Neutrophil (primary cell): ENCODE measurements around the gene OSBP2.

ENCODE experiments used
- H3K27ac ChIP-seq: fragments of 200-600 bp; sonication (generic); 2 replicates; pipeline ENCODE4 v1.5.1; 2016; ENCODE audit warnings: mild to moderate bottlenecking, moderate library complexity
- H3K27me3 ChIP-seq: fragments of 200-600 bp; sonication (generic); 2 replicates; pipeline ENCODE4 v1.6.0; 2016; ENCODE audit warnings: mild to moderate bottlenecking
- H3K36me3 ChIP-seq: fragments of 200-600 bp; sonication (generic); 2 replicates; pipeline ENCODE4 v1.5.1; 2017
- H3K4me1 ChIP-seq, 2 experiments: fragments of 200-600 bp in 1 of 2; sonication (generic) in 1 of 2; 1 replicate in 1 of 2; 2 replicates in 1 of 2; pipeline versions ENCODE4 v1.5.1 to v1.6.1; 2013 to 2016; ENCODE audit warnings: low read depth in 1 of 2, low read length in 1 of 2, mild to moderate bottlenecking in 1 of 2, moderate library complexity in 1 of 2; ENCODE audit not compliant: control insufficient read depth in 1 of 2, insufficient read depth in 1 of 2
- H3K4me3 ChIP-seq, 2 experiments: fragments of 200-600 bp in 1 of 2; sonication (generic) in 1 of 2; 1 replicate in 1 of 2; 2 replicates in 1 of 2; pipeline ENCODE4 v1.5.1; 2013 to 2016; ENCODE audit warnings: low read depth in 1 of 2, low read length in 1 of 2, mild to moderate bottlenecking in 1 of 2, moderate library complexity in 1 of 2
- H3K9me3 ChIP-seq: fragments of 200-600 bp; sonication (generic); 2 replicates; pipeline ENCODE4 v1.5.1; 2016
- TF ChIP-seq, protein P1 (sequence below): fragments of 200-600 bp; sonication (generic); IDR thresholded peaks from 2 replicates; pipeline ENCODE4 v1.5.1; 2016; ENCODE audit warnings: antibody characterized with exemption

The OSBP2 gene

DNA sequence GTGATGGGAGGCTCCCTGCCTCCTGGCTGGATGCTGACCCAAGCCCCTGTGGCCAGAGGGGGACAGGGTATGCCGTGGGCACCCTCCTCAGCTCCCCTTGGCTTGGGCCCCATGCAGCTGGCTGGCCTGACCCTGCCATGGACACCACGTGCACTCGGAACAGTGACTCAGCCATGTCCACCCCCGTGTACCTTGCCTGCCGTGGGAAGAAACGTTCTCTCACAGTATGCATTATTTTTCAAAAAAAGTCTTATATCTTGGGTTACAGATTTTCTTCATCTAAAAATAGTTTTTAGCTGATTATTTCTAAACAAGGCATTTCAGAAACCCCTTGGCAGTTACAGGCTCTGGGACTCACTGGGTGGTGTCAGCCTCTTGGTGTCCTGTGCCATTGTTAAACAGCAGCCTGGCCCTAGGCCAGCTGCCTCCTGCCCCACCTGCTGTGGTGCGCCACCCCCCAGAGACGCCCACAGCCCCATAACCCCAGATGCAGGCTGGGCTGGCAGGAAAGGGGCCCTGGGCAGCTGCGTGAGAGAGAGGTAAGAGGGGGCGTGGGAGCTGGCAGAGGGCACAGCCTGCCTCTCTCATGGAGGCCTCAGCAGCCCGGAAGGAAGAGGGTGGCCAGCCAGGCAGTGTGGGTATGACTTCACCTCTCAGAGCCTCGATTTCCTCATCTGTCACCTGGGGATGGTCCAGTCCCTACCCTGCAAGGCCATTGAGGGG lies 174.2 kb downstream of the OSBP2 start:
- no peaks in the 10 kb centered on the region for H3K36me3 ChIP-seq
- TF ChIP-seq, protein P1, sequence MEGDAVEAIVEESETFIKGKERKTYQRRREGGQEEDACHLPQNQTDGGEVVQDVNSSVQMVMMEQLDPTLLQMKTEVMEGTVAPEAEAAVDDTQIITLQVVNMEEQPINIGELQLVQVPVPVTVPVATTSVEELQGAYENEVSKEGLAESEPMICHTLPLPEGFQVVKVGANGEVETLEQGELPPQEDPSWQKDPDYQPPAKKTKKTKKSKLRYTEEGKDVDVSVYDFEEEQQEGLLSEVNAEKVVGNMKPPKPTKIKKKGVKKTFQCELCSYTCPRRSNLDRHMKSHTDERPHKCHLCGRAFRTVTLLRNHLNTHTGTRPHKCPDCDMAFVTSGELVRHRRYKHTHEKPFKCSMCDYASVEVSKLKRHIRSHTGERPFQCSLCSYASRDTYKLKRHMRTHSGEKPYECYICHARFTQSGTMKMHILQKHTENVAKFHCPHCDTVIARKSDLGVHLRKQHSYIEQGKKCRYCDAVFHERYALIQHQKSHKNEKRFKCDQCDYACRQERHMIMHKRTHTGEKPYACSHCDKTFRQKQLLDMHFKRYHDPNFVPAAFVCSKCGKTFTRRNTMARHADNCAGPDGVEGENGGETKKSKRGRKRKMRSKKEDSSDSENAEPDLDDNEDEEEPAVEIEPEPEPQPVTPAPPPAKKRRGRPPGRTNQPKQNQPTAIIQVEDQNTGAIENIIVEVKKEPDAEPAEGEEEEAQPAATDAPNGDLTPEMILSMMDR = no peak
- H3K4me3 ChIP-seq = no peak overlapping the region
- H3K9me3 ChIP-seq = no peaks in the 10 kb centered on the region
- no peak overlapping the region for H3K27ac ChIP-seq
- no peaks in the 10 kb centered on the region for H3K27me3 ChIP-seq
- H3K4me1 ChIP-seq = no peaks in the 10 kb centered on the region

DNA sequence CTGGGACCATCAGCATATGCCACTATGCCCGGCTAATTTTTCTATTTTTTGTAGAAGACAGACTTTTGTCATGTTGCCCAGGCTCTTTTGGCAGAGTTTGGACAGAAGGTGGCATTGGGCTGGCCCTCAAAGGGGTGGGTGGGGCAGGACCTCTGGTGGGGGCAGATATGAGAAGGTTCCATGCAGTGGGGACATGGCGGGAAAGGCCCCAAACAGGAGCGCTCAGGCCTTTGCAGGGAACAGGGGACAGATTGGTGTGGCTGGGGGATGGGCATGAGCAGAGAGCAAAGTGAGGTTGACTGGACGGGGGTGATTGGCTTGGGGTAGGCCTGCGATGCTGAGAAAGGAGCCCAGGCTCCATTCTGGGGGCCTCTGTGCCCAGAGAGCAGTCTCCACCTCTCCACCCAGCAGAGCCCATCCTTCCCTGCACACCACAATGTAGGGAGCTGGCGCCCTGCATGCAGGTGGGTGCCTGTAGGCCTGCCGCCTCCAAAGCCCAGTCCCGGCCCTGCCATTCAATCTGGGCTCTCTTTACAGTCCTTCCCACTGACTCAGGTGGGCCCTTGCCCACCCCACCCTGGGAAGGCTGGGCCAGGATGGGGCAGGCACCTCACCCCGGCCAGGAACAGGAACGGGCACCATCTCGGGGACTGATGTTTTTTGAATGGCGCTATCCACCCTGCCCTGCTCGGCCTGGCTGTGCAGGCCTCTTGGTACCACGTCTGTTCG lies 175.2 kb downstream of the OSBP2 start:
- Histone ChIP-seq H3K4me1 (no peaks in the 10 kb centered on the region), H3K27ac (no peak overlapping the region), H3K27me3 (no peaks in the 10 kb centered on the region), H3K4me3 (no peak overlapping the region), H3K36me3 (no peaks in the 10 kb centered on the region), H3K9me3 (no peaks in the 10 kb centered on the region)
- TF ChIP-seq, protein P1 = no peak

GRCh38 chr22:30870451-30871345 lies 176.0 kb downstream of the OSBP2 start:
- no peaks in the 10 kb centered on the region for H3K4me1 ChIP-seq
- H3K27ac ChIP-seq = no peak overlapping the region
- no peaks in the 10 kb centered on the region for H3K36me3 ChIP-seq
- TF ChIP-seq, protein P1 = no peak
- no peaks in the 10 kb centered on the region for H3K9me3 ChIP-seq
- no peak overlapping the region for H3K4me3 ChIP-seq
- no peaks in the 10 kb centered on the region for H3K27me3 ChIP-seq

DNA sequence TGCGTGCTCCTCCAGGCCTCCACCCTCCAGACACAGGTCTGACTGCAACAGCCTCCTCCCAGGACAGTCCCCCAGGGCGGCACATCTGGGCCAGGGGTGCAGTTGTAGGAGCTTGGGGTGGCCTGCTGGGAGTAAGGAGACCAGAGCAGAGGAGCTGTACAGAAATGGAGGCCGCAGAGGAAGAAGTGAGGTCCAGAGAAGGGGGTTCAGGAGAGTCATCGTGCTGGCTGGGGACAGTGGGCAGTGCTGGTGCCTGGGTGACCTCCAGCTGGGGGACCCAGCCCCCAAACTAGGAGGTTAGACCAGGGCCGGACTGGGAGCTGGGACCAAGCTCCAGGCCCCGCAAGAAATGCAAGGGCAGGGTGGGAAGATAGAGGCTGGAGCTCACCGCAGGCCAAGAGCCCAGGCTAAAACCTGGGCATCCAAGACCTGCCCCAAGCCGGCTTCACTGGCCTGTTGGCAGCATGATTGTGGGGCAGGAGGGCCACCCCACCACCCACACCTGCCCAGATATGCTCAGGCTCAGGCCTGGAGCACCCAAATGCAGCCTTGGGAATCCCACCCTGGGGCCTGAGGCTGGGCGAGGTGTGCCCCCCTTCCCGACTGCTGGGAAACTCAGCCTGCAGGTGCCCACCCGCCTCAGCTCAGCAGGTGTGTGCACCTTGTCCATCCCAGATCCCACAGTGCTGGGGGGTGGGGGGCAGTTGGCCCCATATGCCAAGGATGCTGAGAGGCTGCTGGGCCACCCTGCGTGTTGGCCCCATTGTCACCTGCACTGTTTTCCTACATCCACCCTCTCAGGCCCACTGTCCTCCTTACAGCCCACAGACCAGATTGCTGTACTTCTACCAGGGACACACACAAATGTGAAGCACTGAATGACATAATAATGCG lies 177.0 kb downstream of the OSBP2 start:
- H3K27me3 ChIP-seq = no peaks in the 10 kb centered on the region
- no peaks in the 10 kb centered on the region for H3K9me3 ChIP-seq
- H3K4me3 ChIP-seq = no peak overlapping the region
- TF ChIP-seq, protein P1 = no peak
- H3K36me3 ChIP-seq = no peaks in the 10 kb centered on the region
- H3K4me1 ChIP-seq = no peaks in the 10 kb centered on the region
- no peak overlapping the region for H3K27ac ChIP-seq
